CD14-positive monocyte (primary cell): ENCODE measurements around the gene GDF2. TPM values are rescaled to one million over a fixed set of nuclear protein-coding genes. Genes with fewer than 3 reads are reported as not detected.

Experiments
- DNase-seq, 3 donors: peaks; one replicate each; pipeline ENCODE4 v3.0.0-alpha.2; 2011 to 2022
- H2AFZ ChIP-seq: 2 replicates; pipeline ENCODE4 v1.6.0; 2012; ENCODE audit warnings: mild to moderate bottlenecking, low read depth, low read length, inconsistent platforms; ENCODE audit not compliant: insufficient read depth, poor library complexity, severe bottlenecking
- H3K27ac ChIP-seq, 2 donors: 1 replicate in 1 of 2; 2 replicates in 1 of 2; pipeline ENCODE4 v1.5.1; 2012 to 2013; ENCODE audit warnings: low read length in 2 of 2, control low read depth in 1 of 2, inconsistent platforms in 1 of 2, low read depth in 1 of 2, mild to moderate bottlenecking in 1 of 2
- H3K27me3 ChIP-seq, 2 donors: one replicate each; pipeline versions ENCODE4 v1.6.0 to v1.6.1; 2011 to 2013; ENCODE audit warnings: low read length in 2 of 2; ENCODE audit not compliant: control insufficient read depth in 2 of 2, insufficient read depth in 2 of 2
- H3K36me3 ChIP-seq, 2 donors: replicated peaks in 1 of 2; 1 replicate in 1 of 2; 2 replicates in 1 of 2; pipeline versions ENCODE4 v1.5.1 to v1.6.1; 2012 to 2013; ENCODE audit warnings: low read length in 2 of 2, control low read depth in 1 of 2, inconsistent platforms in 1 of 2, mild to moderate bottlenecking in 1 of 2; ENCODE audit not compliant: insufficient read depth in 2 of 2, control insufficient read depth in 1 of 2
- H3K4me1 ChIP-seq, 2 donors: 1 replicate in 1 of 2; 2 replicates in 1 of 2; pipeline versions ENCODE4 v1.5.1 to v1.6.1; 2012 to 2013; ENCODE audit warnings: low read length in 2 of 2, control low read depth in 1 of 2, inconsistent platforms in 1 of 2, mild to moderate bottlenecking in 1 of 2, moderate library complexity in 1 of 2; ENCODE audit not compliant: insufficient read depth in 2 of 2, control insufficient read depth in 1 of 2
- H3K4me2 ChIP-seq: replicated peaks from 2 replicates; pipeline ENCODE3; 2012; ENCODE audit warnings: low read length, moderate library complexity, mild to moderate bottlenecking; ENCODE audit not compliant: poor library complexity, severe bottlenecking; ENCODE audit errors: extremely low read depth
- H3K4me3 ChIP-seq, 3 experiments: fragments of 200-600 bp in 1 of 3; sonication (generic) in 1 of 3; replicated peaks in 1 of 3; 1 replicate in 2 of 3; 2 replicates in 1 of 3; pipeline ENCODE4 v1.5.1; 2011 to 2013; ENCODE audit warnings: low read length in 3 of 3, mild to moderate bottlenecking in 3 of 3, control low read depth in 2 of 3, low read depth in 2 of 3, inconsistent platforms in 1 of 3, moderate library complexity in 1 of 3
- H3K79me2 ChIP-seq: 2 replicates; pipeline ENCODE4 v1.6.0; 2012; ENCODE audit warnings: mild to moderate bottlenecking, control low read depth, inconsistent platforms, low read length, moderate library complexity; ENCODE audit not compliant: insufficient read depth
- H3K9ac ChIP-seq: 2 replicates; pipeline ENCODE4 v1.6.0; 2017; ENCODE audit warnings: low read length, mild to moderate bottlenecking; ENCODE audit not compliant: insufficient read depth, poor library complexity, severe bottlenecking
- H3K9me3 ChIP-seq, 2 donors: replicated peaks in 1 of 2; 1 replicate in 1 of 2; 2 replicates in 1 of 2; pipeline versions ENCODE4 v1.5.1 to v1.6.1; 2012 to 2013; ENCODE audit warnings: low read length in 2 of 2, control low read depth in 1 of 2; ENCODE audit not compliant: control insufficient read depth in 1 of 2, insufficient read depth in 1 of 2
- H4K20me1 ChIP-seq: 2 replicates; pipeline ENCODE4 v1.6.0; 2012; ENCODE audit warnings: mild to moderate bottlenecking, low read length, control low read depth, moderate library complexity; ENCODE audit not compliant: insufficient read depth
- H3K27ac Mint-ChIP-seq, 7 donors: one replicate each; pipeline ENCODE4 v1.8.0; 2020; ENCODE audit warnings: mild to moderate bottlenecking in 7 of 7, mixed read lengths in 7 of 7, moderate library complexity in 6 of 7, inconsistent platforms in 2 of 7
- H3K27me3 Mint-ChIP-seq, 3 donors: one replicate each; pipeline ENCODE4 v1.8.0; 2021 to 2022; ENCODE audit warnings: low read depth in 3 of 3, mild to moderate bottlenecking in 3 of 3, mixed read lengths in 3 of 3, moderate library complexity in 3 of 3, inconsistent platforms in 1 of 3
- H3K36me3 Mint-ChIP-seq, 2 donors: one replicate each; pipeline ENCODE4 v1.8.0; 2020; ENCODE audit warnings: mixed read lengths in 2 of 2, inconsistent platforms in 1 of 2, mild to moderate bottlenecking in 1 of 2
- H3K4me1 Mint-ChIP-seq: one replicate; pipeline ENCODE4 v1.8.0; 2020; ENCODE audit warnings: mild to moderate bottlenecking, mixed read lengths
- H3K4me3 Mint-ChIP-seq, 2 donors: one replicate each; pipeline ENCODE4 v1.8.0; 2020; ENCODE audit warnings: mild to moderate bottlenecking in 2 of 2, mixed read lengths in 2 of 2, moderate library complexity in 1 of 2
- H3K9me3 Mint-ChIP-seq, 7 donors: one replicate each; pipeline ENCODE4 v1.8.0; 2020 to 2022; ENCODE audit warnings: mixed read lengths in 7 of 7, mild to moderate bottlenecking in 6 of 7, moderate library complexity in 6 of 7, inconsistent platforms in 2 of 7
- CTCF ChIP-seq: fragments of 200-600 bp; IDR thresholded peaks from one replicate; pipeline ENCODE4 v1.8.0; 2022; ENCODE audit warnings: antibody characterized with exemption, mild to moderate bottlenecking
- WGBS: methylation state at CpG from one replicate; pipeline ENCODE4 v1.1.5; 2013; ENCODE audit warnings: missing lambda C conversion rate; ENCODE audit not compliant: insufficient coverage; 5-methylcytosine and 5-hydroxymethylcytosine counted together
- intact Hi-C, 2 donors: fragments of 100-400 bp; cut with micrococcal nuclease; formaldehyde crosslinking; loops; one replicate each; pipeline versions ENCODE4 v1.15.0 to v1.15.1; 2023
- polyA plus RNA-seq, 3 donors: library from polyadenylated mRNA; depleted of rRNA in 1 of 3; unstranded in 2 of 3; stranded (reverse) in 1 of 3; fragments of 300-500 nt in 2 of 3; fragments of >200 nt in 1 of 3; fragmentation: Illumina TruSeq in 2 of 3; gene quantifications; 1 replicate in 2 of 3; 2 replicates in 1 of 3; pipeline ENCODE4 v1.2.3, GENCODE V29; 2012 to 2021

Gene GDF2
- polyA plus RNA-seq, 3 donors, result not detected

DNA sequence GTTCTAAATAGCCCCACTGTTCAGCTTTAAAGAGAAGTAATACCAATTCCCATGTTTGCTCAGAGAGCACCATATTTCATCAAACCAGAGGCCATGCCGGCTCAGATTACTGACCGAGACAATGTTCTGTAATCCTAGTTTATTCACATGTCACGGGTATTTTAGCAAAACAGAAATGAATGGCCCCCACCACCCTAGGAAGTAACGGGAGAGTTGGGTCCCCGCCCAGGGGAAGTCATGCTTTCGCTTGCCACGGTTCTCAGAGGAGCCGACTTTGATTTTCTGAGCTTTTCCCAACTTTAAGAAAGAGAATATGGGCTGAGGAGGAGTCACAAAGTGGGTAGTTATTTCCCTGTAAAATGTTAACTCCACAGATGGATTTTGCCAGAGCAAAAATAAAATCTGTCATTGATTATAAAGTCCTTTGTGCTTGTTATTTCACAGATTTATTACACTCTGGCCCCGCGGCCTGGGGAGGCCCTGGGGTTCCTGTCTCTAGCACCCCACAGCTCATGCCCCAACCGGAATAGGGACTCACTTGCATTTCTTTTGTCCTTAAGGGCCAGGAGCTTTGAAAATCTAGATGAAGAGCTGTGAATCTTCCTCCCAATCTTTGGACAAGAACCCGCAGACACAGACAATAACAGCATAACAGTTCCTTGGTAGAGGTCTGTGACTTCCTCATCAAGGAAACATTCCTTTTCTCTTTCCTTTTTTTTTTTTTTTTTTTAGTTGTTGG lies 25.9 kb upstream of the GDF2 start:
- Histone ChIP-seq H3K4me1 (peaks cover 8 to 21% of the 10 kb centered on the region in 2 donors), H3K27me3 (peaks cover 36 to 56% of the 10 kb centered on the region in 2 donors), H3K9me3 (peaks cover 0 to 4% of the 10 kb centered on the region in 2 donors), H3K36me3 (no peaks in the 10 kb centered on the region), H3K79me2 (no peaks in the 10 kb centered on the region), H4K20me1 (no peaks in the 10 kb centered on the region), H3K9ac (no peak overlapping the region), H2AFZ (peak overlapping the region; percentile 32), H3K4me3 (peak overlapping the region in 1 of 3 experiments; percentile 1), H3K4me2 (peak overlapping the region; percentile 21), H3K27ac (no peak overlapping the region)
- Mint-ChIP-seq H3K9me3 (peaks cover 0 to 8% (median 6%) of the 10 kb centered on the region in 7 donors), H3K4me1 (peaks cover 23% of the 10 kb centered on the region), H3K36me3 (peaks cover 3 to 4% of the 10 kb centered on the region in 2 donors), H3K27me3 (peaks cover 53 to 69% (median 61%) of the 10 kb centered on the region in 3 donors), H3K27ac (peak overlapping the region in 2 of 7 donors; percentile 15 to 78), H3K4me3 (peak overlapping the region in 1 of 2 donors; percentile 75)
- DNase-seq, result peak; percentile 17 to 25 (median 19)
- 31% methylated on average over 5 of the region's 12 CpGs for WGBS
- intact Hi-C loops, result no loop called here
- no peak for TF ChIP-seq CTCF

DNA sequence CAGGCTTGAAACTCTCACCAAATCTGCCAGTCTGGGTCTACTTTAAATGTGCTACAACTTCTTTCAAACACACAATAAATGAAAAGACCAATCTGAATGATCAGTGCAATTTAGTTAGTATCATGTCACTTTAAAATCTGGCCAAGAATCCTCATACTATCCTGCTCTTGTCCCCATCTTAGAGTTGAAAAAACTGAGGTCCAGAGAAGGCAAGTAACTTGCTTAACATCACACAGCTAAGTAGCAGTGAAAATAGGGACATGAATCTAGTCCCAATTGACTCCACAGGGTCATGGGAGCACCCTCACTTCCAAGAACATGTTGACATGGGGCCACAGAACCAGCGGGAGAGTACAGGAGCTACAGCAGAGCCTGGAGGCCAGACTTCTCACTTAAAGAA lies 25.3 kb upstream of the GDF2 start:
- WGBS, result 86% methylated on average over 1 of the region's 1 CpG
- no peak overlapping the region for H3K9ac ChIP-seq
- no peak for TF ChIP-seq CTCF

More for the DNA sequence above, 25.3 kb upstream of the GDF2 start:
- DNase-seq, result no peak
- peaks cover 58 to 74% (median 67%) of the 10 kb centered on the region in 3 donors for H3K27me3 Mint-ChIP-seq
- H3K36me3 Mint-ChIP-seq, result peaks cover 3 to 4% of the 10 kb centered on the region in 2 donors
- Histone ChIP-seq H3K36me3 (no peaks in the 10 kb centered on the region), H3K4me2 (no peak overlapping the region), H3K4me1 (peaks cover 8 to 21% of the 10 kb centered on the region in 2 donors), H3K4me3 (no peak overlapping the region), H3K9me3 (peaks cover 0 to 4% of the 10 kb centered on the region in 2 donors), H4K20me1 (no peaks in the 10 kb centered on the region), H2AFZ (no peak overlapping the region), H3K27me3 (peaks cover 42 to 62% of the 10 kb centered on the region in 2 donors), H3K27ac (no peak overlapping the region), H3K79me2 (no peaks in the 10 kb centered on the region)
- H3K9me3 Mint-ChIP-seq, result peaks cover 0 to 8% (median 6%) of the 10 kb centered on the region in 7 donors
- peaks cover 23% of the 10 kb centered on the region for H3K4me1 Mint-ChIP-seq
- intact Hi-C loops, result no loop called here
- peak overlapping the region in 1 of 2 donors; percentile 75 for H3K4me3 Mint-ChIP-seq
- H3K27ac Mint-ChIP-seq, result no peak overlapping the region
